Central memory CD8-positive, alpha-beta T cell (primary cell): ENCODE measurements around the gene RPL18A.

Experiments used
- ATAC-seq: fragments of 150-1000 bp; cut with Tn5 transposase; replicated peaks from 2 replicates; pipeline ENCODE4 v1.10.0; 2022; ENCODE audit warnings: mild to moderate bottlenecking, moderate FRiP score, moderate number of reproducible peaks; ENCODE audit not compliant: poor library complexity, severe bottlenecking; ENCODE audit errors: extremely low read depth
- DNase-seq, 2 donors: peaks; one replicate each; pipeline ENCODE4 v3.0.0; 2021; ENCODE audit warnings: low spot score in 2 of 2
- H3K27ac Mint-ChIP-seq: one replicate; pipeline ENCODE4 v1.8.0; 2022; ENCODE audit warnings: low read depth, mild to moderate bottlenecking, moderate library complexity, mixed read lengths
- H3K27me3 Mint-ChIP-seq: one replicate; pipeline ENCODE4 v1.8.0; 2022; ENCODE audit warnings: mixed read lengths
- H3K36me3 Mint-ChIP-seq: one replicate; pipeline ENCODE4 v1.8.0; 2022; ENCODE audit warnings: mild to moderate bottlenecking, moderate library complexity, mixed read lengths; ENCODE audit not compliant: insufficient read depth
- H3K4me1 Mint-ChIP-seq: one replicate; pipeline ENCODE4 v1.8.0; 2022; ENCODE audit warnings: mixed read lengths
- H3K4me3 Mint-ChIP-seq: one replicate; pipeline ENCODE4 v1.8.0; 2022; ENCODE audit warnings: mild to moderate bottlenecking, moderate library complexity, mixed read lengths
- H3K9me3 Mint-ChIP-seq: one replicate; pipeline ENCODE4 v1.8.0; 2022; ENCODE audit warnings: mixed read lengths

Gene RPL18A

DNA sequence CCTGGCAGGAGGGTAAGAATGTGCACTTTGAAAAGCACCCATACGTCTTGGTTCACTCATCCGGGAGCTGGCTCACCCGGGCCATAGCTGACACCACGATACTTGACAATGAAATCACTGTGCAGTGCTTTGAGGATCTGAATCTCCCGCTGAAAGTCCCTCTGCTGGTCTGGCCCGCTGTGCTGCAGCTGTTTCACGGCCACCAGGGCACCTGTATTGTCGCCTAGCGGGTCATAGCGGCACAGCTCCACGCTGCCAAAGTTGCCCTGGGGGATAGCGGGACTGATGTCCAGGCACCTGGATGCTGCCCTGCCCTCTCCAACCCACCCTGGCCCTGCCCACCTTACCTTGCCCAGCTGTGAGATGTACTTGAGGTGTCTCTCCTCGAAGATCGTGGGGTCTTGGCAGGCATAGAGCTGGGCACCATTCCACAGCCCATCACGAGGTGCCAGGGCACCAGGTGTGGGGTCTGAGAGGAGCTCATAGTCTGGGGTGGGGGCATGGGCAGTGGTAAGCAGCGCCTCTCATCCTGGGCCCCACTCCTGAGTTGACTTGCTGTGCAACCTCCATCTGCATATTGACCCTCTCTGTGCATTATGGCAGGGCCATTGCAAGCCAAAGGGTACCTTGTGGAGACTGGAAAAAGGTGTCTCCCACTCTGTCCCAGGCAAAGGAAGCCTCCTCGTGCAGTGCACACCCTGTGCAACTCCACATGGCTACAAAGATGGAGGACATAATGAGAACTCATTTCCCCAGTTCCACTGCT lies 27.1 kb upstream of the RPL18A start:
- Mint-ChIP-seq H3K27me3 (no peaks in the 10 kb centered on the region), H3K36me3 (peaks cover 53% of the 10 kb centered on the region), H3K4me3 (no peak overlapping the region), H3K9me3 (no peaks in the 10 kb centered on the region), H3K4me1 (peaks cover 25% of the 10 kb centered on the region), H3K27ac (no peak overlapping the region)
- no peak for DNase-seq
- ATAC-seq, result no peak

- Mint-ChIP-seq H3K9me3 (no peaks in the 10 kb centered on the region), H3K27ac (no peak overlapping the region), H3K4me3 (no peak overlapping the region), H3K27me3 (no peaks in the 10 kb centered on the region), H3K36me3 (peaks cover 60% of the 10 kb centered on the region), H3K4me1 (peaks cover 23% of the 10 kb centered on the region)
- no peak for ATAC-seq
- no peak for DNase-seq
These were observed 25.1 kb upstream of the RPL18A start for GRCh38 chr19:17834350-17835181.

DNA sequence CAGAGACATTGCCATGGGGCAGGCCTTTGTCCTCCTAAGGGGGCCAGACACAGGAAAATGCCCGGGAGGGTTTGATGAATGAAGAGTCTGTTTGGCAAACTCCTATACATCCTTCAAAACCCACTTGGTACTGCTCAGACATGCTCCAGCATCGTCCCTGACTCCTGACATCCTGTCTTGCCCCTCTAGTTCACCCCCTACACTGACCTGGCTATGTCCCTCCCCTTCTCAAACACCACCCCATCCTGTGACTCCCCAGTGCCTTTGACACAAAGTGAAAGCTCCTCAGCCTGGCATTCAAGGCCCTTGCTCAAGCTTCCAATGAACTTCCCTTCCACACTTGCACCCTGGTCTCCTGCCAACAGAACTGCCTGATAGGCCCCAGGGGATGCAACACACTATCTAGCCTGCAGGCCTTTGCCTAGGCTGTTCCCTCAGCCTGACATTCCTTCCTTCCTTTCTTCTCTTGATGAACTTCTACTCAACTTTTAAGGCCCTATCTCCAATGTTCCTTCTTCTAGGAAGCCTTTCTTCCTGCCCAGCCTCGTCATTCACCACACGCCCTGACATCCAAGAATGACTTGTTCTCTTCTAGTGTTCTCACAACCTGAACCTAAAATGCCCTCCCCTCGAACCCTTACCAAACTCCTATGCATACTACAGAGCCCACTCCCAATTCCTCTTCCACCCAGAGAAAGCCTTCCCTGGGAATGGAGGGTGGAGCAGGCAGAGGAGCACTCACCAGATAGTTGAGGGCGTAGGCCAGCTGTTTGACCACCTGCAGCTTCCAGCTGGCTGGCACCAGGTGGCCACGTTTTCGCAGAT lies 24.3 kb upstream of the RPL18A start:
- ATAC-seq (no peak), DNase-seq (no peak)
- Mint-ChIP-seq H3K9me3 (no peaks in the 10 kb centered on the region), H3K27me3 (no peaks in the 10 kb centered on the region), H3K4me1 (peaks cover 19% of the 10 kb centered on the region), H3K4me3 (no peak overlapping the region), H3K27ac (peak overlapping the region; percentile 79), H3K36me3 (peaks cover 64% of the 10 kb centered on the region)

DNA sequence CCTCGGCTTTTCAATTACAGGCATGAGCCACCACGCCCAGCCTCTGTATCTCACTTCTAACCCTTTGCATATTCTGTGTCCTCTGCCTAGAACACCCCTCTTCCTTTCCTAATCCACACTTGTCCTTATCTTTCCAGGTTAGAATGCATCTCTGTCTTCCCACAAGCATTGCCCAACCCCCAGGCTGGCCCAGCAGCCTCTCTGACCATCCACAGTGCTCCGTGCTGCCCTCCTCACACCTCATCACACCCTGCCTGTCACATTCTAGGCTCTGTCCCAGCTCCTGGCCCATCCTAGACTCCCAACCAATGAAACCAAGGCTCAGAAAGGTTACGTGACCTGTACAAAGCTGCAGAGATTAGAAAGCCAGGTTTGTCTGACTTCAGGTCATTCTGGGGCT lies 23.2 kb upstream of the RPL18A start:
- peak overlapping the region; percentile 79 for H3K27ac Mint-ChIP-seq
- H3K36me3 Mint-ChIP-seq, result peaks cover 64% of the 10 kb centered on the region
- H3K27me3 Mint-ChIP-seq, result no peaks in the 10 kb centered on the region

DNA sequence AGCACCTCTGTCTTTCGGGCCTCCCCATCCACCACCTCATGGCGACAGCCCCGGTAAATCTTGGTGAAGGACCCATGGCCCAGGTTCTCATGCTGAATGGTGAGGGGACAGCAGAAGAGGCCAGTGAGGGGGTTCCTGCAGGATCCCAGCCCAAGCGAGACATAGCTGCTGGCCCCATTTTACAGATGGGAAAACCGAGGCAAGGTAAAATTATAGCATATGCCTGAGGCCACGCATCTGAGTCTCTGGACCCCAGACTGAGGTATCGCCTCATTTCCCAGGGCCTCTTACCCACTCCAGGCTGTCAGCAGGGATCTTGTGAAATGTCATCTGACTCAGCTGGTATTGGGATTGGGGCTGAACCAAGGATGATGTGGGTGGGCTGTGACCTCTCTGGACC lies 21.7 kb upstream of the RPL18A start:
- H3K4me3 Mint-ChIP-seq, result no peak overlapping the region
- no peaks in the 10 kb centered on the region for H3K9me3 Mint-ChIP-seq
- no peak for ATAC-seq
- H3K27me3 Mint-ChIP-seq, result no peaks in the 10 kb centered on the region
- peaks cover 59% of the 10 kb centered on the region for H3K36me3 Mint-ChIP-seq
- DNase-seq, result no peak
- peaks cover 23% of the 10 kb centered on the region for H3K4me1 Mint-ChIP-seq
- H3K27ac Mint-ChIP-seq, result no peak overlapping the region

More for the DNA sequence above, 23.2 kb upstream of the RPL18A start:
- Mint-ChIP-seq H3K4me1 (peaks cover 23% of the 10 kb centered on the region), H3K9me3 (no peaks in the 10 kb centered on the region), H3K4me3 (no peak overlapping the region)
- ATAC-seq (no peak), DNase-seq (no peak)

DNA sequence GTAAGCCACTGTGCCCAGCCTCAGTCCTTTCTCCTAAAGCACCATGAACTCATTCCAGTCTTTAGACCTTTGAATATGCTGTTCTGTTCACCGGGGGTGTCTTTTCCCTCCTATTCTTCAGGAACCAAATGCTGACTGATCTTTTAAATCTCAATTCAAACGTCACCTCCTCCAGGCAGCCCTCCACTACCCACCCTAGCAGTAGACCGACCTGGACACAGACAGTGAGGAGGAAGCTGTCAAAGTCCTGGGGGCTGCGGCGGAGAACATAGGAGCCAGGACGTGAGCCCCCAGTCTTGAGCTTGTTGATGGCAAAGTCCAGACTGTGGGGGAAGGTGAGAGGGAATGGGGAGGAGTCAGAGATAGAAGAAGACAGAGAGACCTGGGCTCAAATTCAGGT lies 19.7 kb upstream of the RPL18A start:
- Mint-ChIP-seq H3K27ac (peak overlapping the region; percentile 55), H3K9me3 (no peaks in the 10 kb centered on the region)
- ATAC-seq, result no peak

GRCh38 chr19:17841371-17841809 lies 18.3 kb upstream of the RPL18A start:
- peak overlapping the region; percentile 83 for H3K27ac Mint-ChIP-seq
- peaks cover 40% of the 10 kb centered on the region for H3K4me1 Mint-ChIP-seq
- no peak for ATAC-seq

More for the DNA sequence above, 19.7 kb upstream of the RPL18A start:
- Mint-ChIP-seq H3K4me3 (no peak overlapping the region), H3K4me1 (peaks cover 40% of the 10 kb centered on the region), H3K36me3 (peaks cover 61% of the 10 kb centered on the region), H3K27me3 (no peaks in the 10 kb centered on the region)
- DNase-seq, result no peak

GRCh38 chr19:17841810-17842662 lies 17.7 kb upstream of the RPL18A start:
- Mint-ChIP-seq H3K4me3 (no peak overlapping the region), H3K27ac (no peak overlapping the region), H3K4me1 (peaks cover 42% of the 10 kb centered on the region), H3K9me3 (no peaks in the 10 kb centered on the region), H3K27me3 (no peaks in the 10 kb centered on the region), H3K36me3 (peaks cover 54% of the 10 kb centered on the region)
- ATAC-seq (no peak), DNase-seq (no peak)

More at GRCh38 chr19:17841371-17841809, 18.3 kb upstream of the RPL18A start:
- no peak for DNase-seq
- no peaks in the 10 kb centered on the region for H3K9me3 Mint-ChIP-seq
- H3K4me3 Mint-ChIP-seq, result no peak overlapping the region
- no peaks in the 10 kb centered on the region for H3K27me3 Mint-ChIP-seq
- peaks cover 57% of the 10 kb centered on the region for H3K36me3 Mint-ChIP-seq

DNA sequence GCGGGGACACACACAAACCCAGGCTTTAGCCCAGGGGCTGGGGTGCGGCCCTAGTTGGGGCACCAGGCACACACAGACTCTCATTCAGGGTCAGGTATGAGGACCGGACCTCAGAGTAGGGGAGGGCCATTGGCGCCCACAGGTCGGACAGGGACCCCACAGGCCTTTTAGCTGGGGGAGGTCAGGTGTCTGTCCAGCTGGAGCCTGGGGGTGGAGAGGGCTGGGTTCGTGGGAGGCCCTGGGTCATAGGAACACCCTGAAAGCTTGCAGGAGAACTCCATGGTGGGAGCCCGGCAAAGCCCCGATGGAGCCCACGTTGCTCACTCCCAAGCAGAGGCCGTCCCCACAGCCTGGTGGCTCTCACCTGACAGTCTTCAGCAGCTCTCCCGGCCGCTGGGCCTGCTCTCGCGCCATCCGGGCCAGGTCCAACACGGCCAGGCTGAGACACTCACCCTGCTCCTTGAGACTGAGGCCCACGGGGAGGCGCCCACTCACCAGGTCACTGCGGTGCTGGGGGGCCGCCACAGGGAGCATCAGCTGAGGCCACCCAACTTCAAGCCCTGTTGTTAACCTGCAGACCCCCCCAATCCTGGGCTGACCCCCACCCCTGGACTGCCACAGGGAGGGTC lies 16.9 kb upstream of the RPL18A start:
- H3K4me1 Mint-ChIP-seq, result peaks cover 42% of the 10 kb centered on the region
- DNase-seq (no peak), ATAC-seq (no peak)
- H3K4me3 Mint-ChIP-seq, result no peak overlapping the region
- H3K27me3 Mint-ChIP-seq, result no peaks in the 10 kb centered on the region
- H3K27ac Mint-ChIP-seq, result peak overlapping the region; percentile 94
- peaks cover 49% of the 10 kb centered on the region for H3K36me3 Mint-ChIP-seq
- no peaks in the 10 kb centered on the region for H3K9me3 Mint-ChIP-seq

- Mint-ChIP-seq H3K4me1 (peaks cover 45% of the 10 kb centered on the region), H3K27me3 (no peaks in the 10 kb centered on the region), H3K36me3 (peaks cover 44% of the 10 kb centered on the region), H3K9me3 (no peaks in the 10 kb centered on the region), H3K27ac (peak overlapping the region; percentile 94), H3K4me3 (no peak overlapping the region)
- no peak for DNase-seq
- ATAC-seq, result no peak
These were observed 16.4 kb upstream of the RPL18A start for GRCh38 chr19:17843292-17843827.

DNA sequence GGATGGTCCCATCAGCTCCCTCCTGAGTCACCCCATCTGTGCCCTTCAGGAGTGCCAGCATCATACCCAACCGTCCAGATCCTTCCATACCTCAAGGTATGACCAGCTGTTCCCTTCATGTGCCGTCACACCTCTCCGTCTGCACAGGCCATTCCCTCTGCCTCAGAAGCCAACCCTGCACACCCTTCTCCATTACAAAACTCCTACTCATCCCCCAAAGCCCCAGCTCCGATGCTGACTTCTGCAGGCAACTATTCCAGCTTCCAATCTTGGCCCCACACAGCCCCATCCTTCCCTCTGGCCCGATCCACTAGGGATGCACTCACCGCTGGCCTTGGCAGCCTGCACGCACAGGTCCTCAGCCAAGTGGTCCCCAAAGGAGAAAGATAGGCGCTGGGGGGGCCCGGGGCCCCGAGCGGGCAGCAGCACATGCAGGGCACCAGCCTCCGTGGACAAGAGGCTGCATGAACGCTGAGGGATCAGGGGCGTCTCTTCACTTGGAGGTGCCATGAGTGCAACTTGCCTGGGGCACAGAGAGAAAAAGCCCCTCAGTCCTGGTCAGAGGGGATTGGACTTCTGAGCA lies 15.7 kb upstream of the RPL18A start:
- Mint-ChIP-seq H3K4me1 (peaks cover 51% of the 10 kb centered on the region), H3K36me3 (peaks cover 39% of the 10 kb centered on the region), H3K27ac (peak overlapping the region; percentile 94), H3K4me3 (peak overlapping the region; percentile 86), H3K27me3 (no peaks in the 10 kb centered on the region), H3K9me3 (no peaks in the 10 kb centered on the region)
- DNase-seq (no peak), ATAC-seq (no peak)
